CD14-positive monocyte (primary cell): ENCODE measurements around the gene SLC22A4. TPM values are rescaled to one million over a fixed set of nuclear protein-coding genes. Genes with fewer than 3 reads are reported as not detected.

Source experiments
- DNase-seq, 3 donors: peaks; one replicate each; pipeline ENCODE4 v3.0.0-alpha.2; 2011 to 2022
- H2AFZ ChIP-seq: 2 replicates; pipeline ENCODE4 v1.6.0; 2012; ENCODE audit warnings: mild to moderate bottlenecking, low read depth, low read length, inconsistent platforms; ENCODE audit not compliant: insufficient read depth, poor library complexity, severe bottlenecking
- H3K27ac ChIP-seq, 2 donors: 1 replicate in 1 of 2; 2 replicates in 1 of 2; pipeline ENCODE4 v1.5.1; 2012 to 2013; ENCODE audit warnings: low read length in 2 of 2, control low read depth in 1 of 2, inconsistent platforms in 1 of 2, low read depth in 1 of 2, mild to moderate bottlenecking in 1 of 2
- H3K27me3 ChIP-seq, 2 donors: one replicate each; pipeline versions ENCODE4 v1.6.0 to v1.6.1; 2011 to 2013; ENCODE audit warnings: low read length in 2 of 2; ENCODE audit not compliant: control insufficient read depth in 2 of 2, insufficient read depth in 2 of 2
- H3K36me3 ChIP-seq, 2 donors: replicated peaks in 1 of 2; 1 replicate in 1 of 2; 2 replicates in 1 of 2; pipeline versions ENCODE4 v1.5.1 to v1.6.1; 2012 to 2013; ENCODE audit warnings: low read length in 2 of 2, control low read depth in 1 of 2, inconsistent platforms in 1 of 2, mild to moderate bottlenecking in 1 of 2; ENCODE audit not compliant: insufficient read depth in 2 of 2, control insufficient read depth in 1 of 2
- H3K4me1 ChIP-seq, 2 donors: 1 replicate in 1 of 2; 2 replicates in 1 of 2; pipeline versions ENCODE4 v1.5.1 to v1.6.1; 2012 to 2013; ENCODE audit warnings: low read length in 2 of 2, control low read depth in 1 of 2, inconsistent platforms in 1 of 2, mild to moderate bottlenecking in 1 of 2, moderate library complexity in 1 of 2; ENCODE audit not compliant: insufficient read depth in 2 of 2, control insufficient read depth in 1 of 2
- H3K4me2 ChIP-seq: replicated peaks from 2 replicates; pipeline ENCODE3; 2012; ENCODE audit warnings: low read length, moderate library complexity, mild to moderate bottlenecking; ENCODE audit not compliant: poor library complexity, severe bottlenecking; ENCODE audit errors: extremely low read depth
- H3K4me3 ChIP-seq, 3 experiments: fragments of 200-600 bp in 1 of 3; sonication (generic) in 1 of 3; replicated peaks in 1 of 3; 1 replicate in 2 of 3; 2 replicates in 1 of 3; pipeline ENCODE4 v1.5.1; 2011 to 2013; ENCODE audit warnings: low read length in 3 of 3, mild to moderate bottlenecking in 3 of 3, control low read depth in 2 of 3, low read depth in 2 of 3, inconsistent platforms in 1 of 3, moderate library complexity in 1 of 3
- H3K79me2 ChIP-seq: 2 replicates; pipeline ENCODE4 v1.6.0; 2012; ENCODE audit warnings: mild to moderate bottlenecking, control low read depth, inconsistent platforms, low read length, moderate library complexity; ENCODE audit not compliant: insufficient read depth
- H3K9ac ChIP-seq: 2 replicates; pipeline ENCODE4 v1.6.0; 2017; ENCODE audit warnings: low read length, mild to moderate bottlenecking; ENCODE audit not compliant: insufficient read depth, poor library complexity, severe bottlenecking
- H3K9me3 ChIP-seq, 2 donors: replicated peaks in 1 of 2; 1 replicate in 1 of 2; 2 replicates in 1 of 2; pipeline versions ENCODE4 v1.5.1 to v1.6.1; 2012 to 2013; ENCODE audit warnings: low read length in 2 of 2, control low read depth in 1 of 2; ENCODE audit not compliant: control insufficient read depth in 1 of 2, insufficient read depth in 1 of 2
- H4K20me1 ChIP-seq: 2 replicates; pipeline ENCODE4 v1.6.0; 2012; ENCODE audit warnings: mild to moderate bottlenecking, low read length, control low read depth, moderate library complexity; ENCODE audit not compliant: insufficient read depth
- H3K27ac Mint-ChIP-seq, 7 donors: one replicate each; pipeline ENCODE4 v1.8.0; 2020; ENCODE audit warnings: mild to moderate bottlenecking in 7 of 7, mixed read lengths in 7 of 7, moderate library complexity in 6 of 7, inconsistent platforms in 2 of 7
- H3K27me3 Mint-ChIP-seq, 3 donors: one replicate each; pipeline ENCODE4 v1.8.0; 2021 to 2022; ENCODE audit warnings: low read depth in 3 of 3, mild to moderate bottlenecking in 3 of 3, mixed read lengths in 3 of 3, moderate library complexity in 3 of 3, inconsistent platforms in 1 of 3
- H3K36me3 Mint-ChIP-seq, 2 donors: one replicate each; pipeline ENCODE4 v1.8.0; 2020; ENCODE audit warnings: mixed read lengths in 2 of 2, inconsistent platforms in 1 of 2, mild to moderate bottlenecking in 1 of 2
- H3K4me1 Mint-ChIP-seq: one replicate; pipeline ENCODE4 v1.8.0; 2020; ENCODE audit warnings: mild to moderate bottlenecking, mixed read lengths
- H3K4me3 Mint-ChIP-seq, 2 donors: one replicate each; pipeline ENCODE4 v1.8.0; 2020; ENCODE audit warnings: mild to moderate bottlenecking in 2 of 2, mixed read lengths in 2 of 2, moderate library complexity in 1 of 2
- H3K9me3 Mint-ChIP-seq, 7 donors: one replicate each; pipeline ENCODE4 v1.8.0; 2020 to 2022; ENCODE audit warnings: mixed read lengths in 7 of 7, mild to moderate bottlenecking in 6 of 7, moderate library complexity in 6 of 7, inconsistent platforms in 2 of 7
- WGBS: methylation state at CpG from one replicate; pipeline ENCODE4 v1.1.5; 2013; ENCODE audit warnings: missing lambda C conversion rate; ENCODE audit not compliant: insufficient coverage; 5-methylcytosine and 5-hydroxymethylcytosine counted together
- intact Hi-C, 2 donors: fragments of 100-400 bp; cut with micrococcal nuclease; formaldehyde crosslinking; loops; one replicate each; pipeline versions ENCODE4 v1.15.0 to v1.15.1; 2023
- polyA plus RNA-seq, 3 donors: library from polyadenylated mRNA; depleted of rRNA in 1 of 3; unstranded in 2 of 3; stranded (reverse) in 1 of 3; fragments of 300-500 nt in 2 of 3; fragments of >200 nt in 1 of 3; fragmentation: Illumina TruSeq in 2 of 3; gene quantifications; 1 replicate in 2 of 3; 2 replicates in 1 of 3; pipeline ENCODE4 v1.2.3, GENCODE V29; 2012 to 2021
- TF ChIP-seq, protein P1 (sequence below): fragments of 200-600 bp; IDR thresholded peaks from one replicate; pipeline ENCODE4 v1.8.0; 2022; ENCODE audit warnings: antibody characterized with exemption, mild to moderate bottlenecking

Gene SLC22A4
- polyA plus RNA-seq, 3 donors, result 7.2 to 13.0 (median 12.2) TPM

DNA sequence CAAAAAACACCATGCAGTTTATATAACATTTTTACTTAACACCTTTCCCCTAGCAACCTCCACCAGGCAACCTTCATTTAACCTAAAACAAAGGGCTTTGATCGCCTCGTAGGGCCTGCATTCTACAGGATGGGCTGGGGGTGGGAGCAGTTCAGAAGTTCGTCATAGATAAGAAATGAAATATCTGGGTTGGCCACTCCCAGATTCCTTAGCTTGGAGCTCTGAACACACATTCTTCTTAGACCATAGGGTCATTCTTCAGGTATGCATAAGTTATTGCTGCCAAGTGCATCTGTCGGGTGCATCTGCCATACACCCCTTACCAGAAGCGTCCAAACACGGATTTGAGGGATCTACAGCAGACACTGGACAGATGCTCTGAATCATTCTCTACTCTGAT, 71.0 kb downstream of the SLC22A4 start:
- TF ChIP-seq, protein P1, sequence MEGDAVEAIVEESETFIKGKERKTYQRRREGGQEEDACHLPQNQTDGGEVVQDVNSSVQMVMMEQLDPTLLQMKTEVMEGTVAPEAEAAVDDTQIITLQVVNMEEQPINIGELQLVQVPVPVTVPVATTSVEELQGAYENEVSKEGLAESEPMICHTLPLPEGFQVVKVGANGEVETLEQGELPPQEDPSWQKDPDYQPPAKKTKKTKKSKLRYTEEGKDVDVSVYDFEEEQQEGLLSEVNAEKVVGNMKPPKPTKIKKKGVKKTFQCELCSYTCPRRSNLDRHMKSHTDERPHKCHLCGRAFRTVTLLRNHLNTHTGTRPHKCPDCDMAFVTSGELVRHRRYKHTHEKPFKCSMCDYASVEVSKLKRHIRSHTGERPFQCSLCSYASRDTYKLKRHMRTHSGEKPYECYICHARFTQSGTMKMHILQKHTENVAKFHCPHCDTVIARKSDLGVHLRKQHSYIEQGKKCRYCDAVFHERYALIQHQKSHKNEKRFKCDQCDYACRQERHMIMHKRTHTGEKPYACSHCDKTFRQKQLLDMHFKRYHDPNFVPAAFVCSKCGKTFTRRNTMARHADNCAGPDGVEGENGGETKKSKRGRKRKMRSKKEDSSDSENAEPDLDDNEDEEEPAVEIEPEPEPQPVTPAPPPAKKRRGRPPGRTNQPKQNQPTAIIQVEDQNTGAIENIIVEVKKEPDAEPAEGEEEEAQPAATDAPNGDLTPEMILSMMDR, result no peak
- Histone ChIP-seq H3K4me2 (no peak overlapping the region), H3K9ac (no peak overlapping the region), H2AFZ (no peak overlapping the region), H3K9me3 (no peaks in the 10 kb centered on the region), H4K20me1 (no peaks in the 10 kb centered on the region), H3K27me3 (no peaks in the 10 kb centered on the region), H3K36me3 (no peaks in the 10 kb centered on the region), H3K27ac (peak overlapping the region in 1 of 2 donors; percentile 85), H3K79me2 (peaks cover 2% of the 10 kb centered on the region), H3K4me3 (no peak overlapping the region), H3K4me1 (peaks cover 21 to 31% of the 10 kb centered on the region in 2 donors)
- H3K27ac Mint-ChIP-seq, result peak overlapping the region in 6 of 7 donors; percentile 86 to 96 (median 96)
- WGBS, result 93% methylated on average over 3 of the region's 6 CpGs
- no peak overlapping the region for H3K4me3 Mint-ChIP-seq
- no peak for DNase-seq
- peaks cover 25% of the 10 kb centered on the region for H3K4me1 Mint-ChIP-seq
- intact Hi-C loops, result no loop called here
- H3K9me3 Mint-ChIP-seq, result no peaks in the 10 kb centered on the region
- H3K27me3 Mint-ChIP-seq, result no peaks in the 10 kb centered on the region
- H3K36me3 Mint-ChIP-seq, result peaks cover 0 to 6% of the 10 kb centered on the region in 2 donors

DNA sequence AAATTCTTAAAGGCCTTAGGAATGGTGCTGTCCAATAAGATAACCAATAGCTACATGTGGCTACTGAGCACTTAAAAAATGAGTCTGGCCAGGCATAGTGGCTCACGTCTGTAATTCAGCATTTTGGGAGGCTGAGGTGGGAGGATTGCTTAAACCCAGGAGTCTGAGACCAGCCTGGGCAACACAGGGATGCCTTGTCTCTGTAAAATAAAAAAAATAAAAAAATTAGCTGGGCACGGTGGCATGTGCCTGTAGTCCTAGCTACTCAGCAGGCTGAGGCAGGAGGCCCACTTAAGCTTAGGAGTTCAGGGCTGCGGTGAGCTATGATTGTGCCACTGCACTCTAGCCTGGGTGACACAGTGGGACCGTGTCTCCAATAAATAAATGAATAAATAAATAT, 74.0 kb downstream of the SLC22A4 start:
- no peak overlapping the region for H3K27ac Mint-ChIP-seq
- intact Hi-C loops, result no loop called here
- WGBS, result no CpG with 5 or more reads among the region's 4 CpGs

More for the DNA sequence above, 74.0 kb downstream of the SLC22A4 start:
- Histone ChIP-seq H3K4me3 (no peak overlapping the region), H3K9ac (no peak overlapping the region), H3K36me3 (no peaks in the 10 kb centered on the region), H4K20me1 (no peaks in the 10 kb centered on the region), H3K79me2 (peaks cover 11% of the 10 kb centered on the region), H3K9me3 (no peaks in the 10 kb centered on the region), H3K4me2 (no peak overlapping the region), H2AFZ (no peak overlapping the region), H3K4me1 (peaks cover 47 to 57% of the 10 kb centered on the region in 2 donors), H3K27ac (no peak overlapping the region), H3K27me3 (no peaks in the 10 kb centered on the region)
- Mint-ChIP-seq H3K4me1 (peaks cover 50% of the 10 kb centered on the region), H3K9me3 (no peaks in the 10 kb centered on the region), H3K4me3 (no peak overlapping the region), H3K27me3 (peaks cover 0 to 1% (median 0%) of the 10 kb centered on the region in 3 donors), H3K36me3 (peaks cover 0 to 4% of the 10 kb centered on the region in 2 donors)
- TF ChIP-seq, protein P1, result no peak
- DNase-seq, result no peak
